GM19467 (cell line): ENCODE measurements around the gene TUSC2.
"Not testable (repeated sequence)": the region's sequence is repeated elsewhere in the genome, so short reads cannot be mapped to it uniquely, and the experiment has no call there.

Experiments
- ATAC-seq: cut with Tn5 transposase; IDR thresholded peaks from one replicate; pipeline ENCODE4 v1.9.1; 2021; ENCODE audit warnings: mild to moderate bottlenecking, moderate library complexity; ENCODE audit not compliant: unreplicated experiment

The TUSC2 gene

GRCh38 chr3:50319894-50320625, 8.0 kb downstream of the TUSC2 start:
- ATAC-seq, result no peak

- no peak for ATAC-seq
These were observed 8.7 kb downstream of the TUSC2 start for GRCh38 chr3:50319181-50319893.

- no peak for ATAC-seq
These were observed 9.4 kb downstream of the TUSC2 start for GRCh38 chr3:50318615-50319014.

GRCh38 chr3:50318163-50318562, 9.9 kb downstream of the TUSC2 start:
- no peak for ATAC-seq

- ATAC-seq, result no peak
These were observed 10.7 kb downstream of the TUSC2 start for GRCh38 chr3:50317300-50317699.

GRCh38 chr3:50316657-50317242, 11.3 kb downstream of the TUSC2 start:
- ATAC-seq, result no peak

- no peak for ATAC-seq
These were observed 13.2 kb downstream of the TUSC2 start for GRCh38 chr3:50314816-50315215.

- no peak for ATAC-seq
These were observed 13.7 kb downstream of the TUSC2 start for GRCh38 chr3:50314342-50314741.

GRCh38 chr3:50312041-50312440, 16.0 kb downstream of the TUSC2 start:
- not testable (repeated sequence) for ATAC-seq

- ATAC-seq, result no peak
These were observed 23.4 kb downstream of the TUSC2 start for GRCh38 chr3:50304601-50305000.

GRCh38 chr3:50303013-50303815, 24.8 kb downstream of the TUSC2 start, which contains the start of gene HYAL1:
HYAL1 (minus strand) TSS chr3:50303574; CDS start chr3:50302956, 618 bp downstream.
- ATAC-seq, result no peak

GRCh38 chr3:50302095-50303012, 25.7 kb downstream of the TUSC2 start:
- no peak for ATAC-seq

GRCh38 chr3:50300681-50301254, 27.3 kb downstream of the TUSC2 start:
- no peak for ATAC-seq

- ATAC-seq, result no peak
These were observed 27.9 kb downstream of the TUSC2 start for GRCh38 chr3:50299929-50300680.

GRCh38 chr3:50299638-50299928, 28.4 kb downstream of the TUSC2 start:
- no peak for ATAC-seq

- ATAC-seq, result peak; percentile 77
These were observed 29.0 kb downstream of the TUSC2 start, which contains the start of the genes HYAL3 and NAA80 for GRCh38 chr3:50298836-50299637. HYAL3 (minus strand) TSS chr3:50299405; CDS start chr3:50295602, 3,803 bp downstream. NAA80 (minus strand) TSS chr3:50299405; CDS start chr3:50297463, 1,942 bp downstream.

- no peak for ATAC-seq
These were observed 29.9 kb downstream of the TUSC2 start for GRCh38 chr3:50297896-50298725.
